Smooth muscle cell (in vitro differentiated cells): Measurements from ENCODE around the gene RASD1. TPM values are rescaled to one million over a fixed set of nuclear protein-coding genes. Genes with fewer than 3 reads are reported as not detected.

Experiments
- DNase-seq: peaks from one replicate; lab custom pipeline; 2025; ENCODE audit not compliant: unreplicated experiment; lab: John Stamatoyannopoulos, UW
- H2AFZ ChIP-seq: fragments of 200-600 bp; sonication (generic); 2 replicates; pipeline ENCODE4 v1.6.0; 2016; ENCODE audit warnings: antibody characterized with exemption, low read depth, mild to moderate bottlenecking
- H3F3A ChIP-seq: fragments of 200-600 bp; sonication (generic); 2 replicates; pipeline ENCODE4 v1.6.0; 2017; ENCODE audit warnings: antibody characterized with exemption, low read depth
- H3K27ac ChIP-seq: fragments of 200-600 bp; sonication (generic); 2 replicates; pipeline ENCODE4 v1.5.1; 2016; ENCODE audit warnings: low read depth, mild to moderate bottlenecking
- H3K27me3 ChIP-seq: fragments of 200-600 bp; sonication (generic); 2 replicates; pipeline ENCODE4 v1.6.1; 2016; ENCODE audit warnings: low read depth, mild to moderate bottlenecking
- H3K36me3 ChIP-seq: fragments of 200-600 bp; sonication (generic); 2 replicates; pipeline ENCODE4 v1.5.1; 2016; ENCODE audit warnings: low read depth
- H3K4me1 ChIP-seq: fragments of 200-600 bp; sonication (generic); 2 replicates; pipeline ENCODE4 v1.5.1; 2016; ENCODE audit warnings: low read depth
- H3K4me2 ChIP-seq: fragments of 200-600 bp; sonication (generic); 2 replicates; pipeline ENCODE4 v1.6.0; 2016; ENCODE audit warnings: mild to moderate bottlenecking
- H3K4me3 ChIP-seq: fragments of 200-600 bp; sonication (generic); 2 replicates; pipeline ENCODE4 v1.5.1; 2016; ENCODE audit warnings: mild to moderate bottlenecking
- H3K79me2 ChIP-seq: fragments of 200-600 bp; sonication (generic); 2 replicates; pipeline ENCODE4 v1.6.0; 2016; ENCODE audit warnings: low read depth, mild to moderate bottlenecking
- H3K9ac ChIP-seq: fragments of 200-600 bp; sonication (generic); 2 replicates; pipeline ENCODE4 v1.6.0; 2016; ENCODE audit warnings: low read depth
- H3K9me3 ChIP-seq: fragments of 200-600 bp; sonication (generic); replicated peaks from 2 replicates; pipeline ENCODE4 v1.5.1; 2016; ENCODE audit warnings: low read depth
- H4K20me1 ChIP-seq: fragments of 200-600 bp; sonication (generic); 2 replicates; pipeline ENCODE4 v1.6.0; 2016; ENCODE audit warnings: low read depth
- CTCF ChIP-seq: fragments of 200-600 bp; sonication (generic); IDR thresholded peaks from 2 replicates; pipeline ENCODE4 v1.5.1; 2017; ENCODE audit warnings: borderline replicate concordance, mild to moderate bottlenecking, antibody characterized with exemption; ENCODE audit not compliant: insufficient read depth, poor library complexity, severe bottlenecking
- WGBS: methylation state at CpG from one replicate; pipeline ENCODE4 v1.1.7; 2016; ENCODE audit warnings: low lambda C conversion rate; 5-methylcytosine and 5-hydroxymethylcytosine counted together
- polyA plus RNA-seq: library from polyadenylated mRNA; unstranded; fragments of >200 nt; fragmentation: Nextera tagmentation; extraction: Ambion mirVana; gene quantifications from 2 replicates; pipeline ENCODE4 v1.2.1, GENCODE V29; 2016
- total RNA-seq: library from RNA; depleted of rRNA; stranded (reverse); fragments of >200 nt; gene quantifications from 2 replicates; pipeline ENCODE4 v1.2.3, GENCODE V29; 2014

RASD1 gene
- total and polyA plus RNA-seq, 2 experiments from 2014 or later = 5.0 to 5.7 TPM

DNA sequence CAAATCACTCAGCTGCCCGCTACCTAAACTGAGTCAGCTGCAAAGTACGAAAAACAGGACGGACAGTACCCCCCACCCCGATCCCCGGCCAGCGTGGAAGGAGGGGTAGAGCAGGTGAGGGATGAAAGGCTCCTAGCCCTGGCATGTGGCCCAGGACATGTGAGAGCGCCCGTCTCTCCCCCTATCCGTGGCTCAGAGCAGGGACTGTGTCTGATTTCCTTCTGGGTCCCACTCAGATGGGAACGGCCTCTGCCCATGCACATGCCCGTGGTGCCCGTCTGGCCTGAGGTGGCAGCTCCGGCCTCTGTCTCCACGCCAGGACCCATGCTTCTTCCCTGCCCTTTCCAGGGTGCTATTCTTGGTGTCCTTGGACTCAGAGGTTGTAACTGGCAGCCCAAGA, 30.2 kb upstream of the RASD1 start:
- Histone ChIP-seq H3K9ac (no peak overlapping the region), H3K27ac (no peak overlapping the region), H2AFZ (no peak overlapping the region), H3K4me2 (no peak overlapping the region), H3K9me3 (no peaks in the 10 kb centered on the region), H4K20me1 (peaks cover 4% of the 10 kb centered on the region), H3K4me1 (no peaks in the 10 kb centered on the region), H3K27me3 (no peaks in the 10 kb centered on the region), H3K79me2 (no peaks in the 10 kb centered on the region), H3F3A (no peaks in the 10 kb centered on the region), H3K4me3 (no peak overlapping the region), H3K36me3 (no peaks in the 10 kb centered on the region)
- WGBS = 90% methylated on average over 14 of the region's 14 CpGs
- TF ChIP-seq CTCF = no peak
- no peak for DNase-seq

GRCh38 chr17:17525956-17526355, 29.8 kb upstream of the RASD1 start:
- WGBS = 94% methylated on average over 6 of the region's 6 CpGs
- Histone ChIP-seq H3K4me2 (no peak overlapping the region), H3K4me3 (no peak overlapping the region), H4K20me1 (peaks cover 2% of the 10 kb centered on the region), H3K36me3 (no peaks in the 10 kb centered on the region), H3K4me1 (no peaks in the 10 kb centered on the region), H3K79me2 (no peaks in the 10 kb centered on the region), H2AFZ (no peak overlapping the region), H3K27me3 (no peaks in the 10 kb centered on the region), H3K9me3 (no peaks in the 10 kb centered on the region), H3K27ac (no peak overlapping the region), H3K9ac (no peak overlapping the region), H3F3A (no peaks in the 10 kb centered on the region)
- no peak for DNase-seq
- TF ChIP-seq CTCF = no peak

DNA sequence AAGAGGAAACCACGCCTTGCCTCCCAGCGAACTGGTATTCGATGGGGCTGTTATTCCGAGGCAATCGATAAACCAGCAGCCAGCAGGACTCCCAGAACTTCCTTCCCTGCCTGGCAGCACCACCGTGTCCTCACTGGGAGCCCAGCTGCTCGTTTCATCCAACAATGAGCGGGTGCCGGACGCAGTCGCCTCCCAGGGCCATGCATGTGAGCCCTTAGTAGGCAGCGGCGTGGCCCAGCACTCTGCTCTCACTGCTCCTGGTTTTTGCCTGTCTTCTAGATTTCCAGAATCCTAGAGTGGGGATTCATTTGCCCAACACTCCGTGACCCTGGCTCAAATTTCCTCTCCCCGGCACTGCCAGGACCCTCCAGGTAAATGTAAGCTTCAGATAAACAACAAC, 29.1 kb upstream of the RASD1 start:
- H3K79me2 ChIP-seq = no peaks in the 10 kb centered on the region
- no peak for TF ChIP-seq CTCF
- no peak overlapping the region for H3K27ac ChIP-seq
- WGBS = 91% methylated on average over 15 of the region's 15 CpGs
- no peak for DNase-seq
- no peak overlapping the region for H3K4me3 ChIP-seq
- H3K9me3 ChIP-seq = no peaks in the 10 kb centered on the region
- no peaks in the 10 kb centered on the region for H3K27me3 ChIP-seq
- H3F3A ChIP-seq = no peaks in the 10 kb centered on the region
- no peaks in the 10 kb centered on the region for H3K36me3 ChIP-seq
- no peak overlapping the region for H3K4me2 ChIP-seq
- H2AFZ ChIP-seq = no peak overlapping the region
- H4K20me1 ChIP-seq = no peaks in the 10 kb centered on the region
- H3K4me1 ChIP-seq = no peaks in the 10 kb centered on the region
- no peak overlapping the region for H3K9ac ChIP-seq

DNA sequence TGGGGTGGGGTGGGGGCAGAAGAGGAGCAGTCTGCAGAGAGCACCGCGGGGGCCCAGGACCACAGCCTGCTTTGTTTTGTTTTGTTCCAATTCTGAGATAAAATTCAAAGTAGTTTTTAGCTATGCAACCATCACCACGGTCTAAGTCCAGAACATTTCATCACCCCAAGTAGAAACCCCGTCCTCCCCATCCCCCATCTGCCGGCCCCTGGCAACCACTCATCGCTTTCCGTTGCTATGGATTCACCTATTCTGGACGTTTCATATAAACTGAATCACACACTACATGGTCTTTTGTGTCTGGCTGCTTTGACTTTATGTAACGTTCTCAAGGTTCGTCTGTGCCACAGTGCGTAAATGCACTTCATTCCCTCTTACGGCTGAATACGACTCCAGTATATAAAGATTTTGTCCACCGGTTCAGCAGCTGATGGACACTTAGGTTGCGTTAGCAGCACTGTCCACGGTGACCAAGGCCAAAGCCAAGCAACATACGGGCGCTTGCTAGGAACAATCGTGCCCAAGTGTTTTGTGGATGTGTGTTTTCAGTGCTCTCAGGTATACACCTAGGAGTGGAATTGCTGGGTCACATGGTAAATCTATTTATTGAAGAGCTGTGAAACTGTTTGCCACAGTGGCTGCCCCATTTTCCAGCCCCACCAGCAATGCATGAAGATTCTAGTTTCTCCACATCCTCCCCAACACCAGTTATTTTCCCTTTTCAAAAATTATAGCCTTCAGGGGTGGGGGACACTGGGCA, 27.7 kb upstream of the RASD1 start:
- Histone ChIP-seq H3K79me2 (no peaks in the 10 kb centered on the region), H3K27me3 (no peaks in the 10 kb centered on the region), H3K9me3 (no peaks in the 10 kb centered on the region), H3K4me3 (no peak overlapping the region), H3K36me3 (no peaks in the 10 kb centered on the region), H3F3A (no peaks in the 10 kb centered on the region), H3K4me2 (no peak overlapping the region), H4K20me1 (no peaks in the 10 kb centered on the region), H3K9ac (no peak overlapping the region), H3K27ac (no peak overlapping the region), H3K4me1 (no peaks in the 10 kb centered on the region), H2AFZ (no peak overlapping the region)
- no peak for TF ChIP-seq CTCF
- 95% methylated on average over 17 of the region's 19 CpGs for WGBS
- DNase-seq = no peak
